K562 (cell line): ENCODE data around the gene MYO1E. TPM values are rescaled to one million over a fixed set of nuclear protein-coding genes. Genes with fewer than 3 reads are reported as not detected.

Source experiments
- ATAC-seq: fragments of 200-7000 bp; cut with Tn5 transposase; 3 replicates; pipeline ENCODE4 v1.9.1; 2020; ENCODE audit warnings: moderate library complexity
- Bru-seq: library from RNA; stranded (reverse); fragments of 400-500 nt; gene quantifications from one replicate; lab custom pipeline; 2021; lab: Mats Ljungman, UMichigan
- BruChase-seq, 2 experiments: library from RNA; stranded (reverse); fragments of 400-500 nt; gene quantifications; one replicate each; lab custom pipeline; 2021; lab: Mats Ljungman, UMichigan
- BruUV-seq: library from RNA; stranded (reverse); fragments of 400-500 nt; replicated peaks from 2 replicates; lab custom pipeline; 2021; lab: Mats Ljungman, UMichigan
- CTCF ChIA-PET: fragments of 300-600 bp; formaldehyde crosslinking; extraction: SDS; loops from one replicate; lab custom pipeline; 2021; ENCODE audit warnings: low intra/inter-chr PET ratio; lab: Yijun Ruan, JAX
- POLR2A ChIA-PET: fragments of 300-600, 350-650 bp; sonication (Branson Sonifier 250); formaldehyde crosslinking; extraction: SDS; loops from one replicate; lab custom pipeline; 2021; ENCODE audit warnings: antibody characterized with exemption, inconsistent platforms; lab: Yijun Ruan, JAX
- DNase-seq, 4 experiments: peaks; one replicate each; pipeline versions ENCODE4 v3.0.0 to v3.0.0-alpha.2; 2011 to 2018; ENCODE audit warnings: low spot score in 3 of 4, mixed read lengths in 3 of 4; ENCODE audit errors: extremely low read depth in 1 of 4
- FAIRE-seq: peaks from 2 replicates; lab custom pipeline; 2011; peaks lifted over from hg19 to GRCh38; lab: Jason Lieb, UNC
- H2AFZ ChIP-seq: 2 replicates; pipeline ENCODE4 v1.6.0; 2011; ENCODE audit warnings: low read depth, low read length, control low read depth, inconsistent platforms
- H3K27ac ChIP-seq: fragments of 200-600 bp; 3 replicates; pipeline ENCODE4 v1.8.0; 2011; ENCODE audit warnings: low read depth, mild to moderate bottlenecking, control low read depth, inconsistent platforms, low read length, moderate library complexity, mixed read lengths; ENCODE audit errors: extremely low read depth
- H3K27me3 ChIP-seq, 2 experiments: fragments of 300-600 bp in 1 of 2; 2 replicates in 1 of 2; 3 replicates in 1 of 2; pipeline versions ENCODE4 v1.6.0 to v1.8.0; 2011; ENCODE audit warnings: inconsistent platforms in 2 of 2, low read length in 2 of 2, mild to moderate bottlenecking in 1 of 2, mixed read lengths in 1 of 2, moderate library complexity in 1 of 2; ENCODE audit not compliant: control insufficient read depth in 2 of 2, insufficient read depth in 2 of 2
- H3K36me3 ChIP-seq: fragments of 300-600 bp; 3 replicates; pipeline ENCODE4 v1.8.0; 2011; ENCODE audit warnings: mild to moderate bottlenecking, low read length, inconsistent platforms; ENCODE audit not compliant: control insufficient read depth, insufficient read depth
- H3K4me1 ChIP-seq, 2 experiments: fragments of 200-600 bp in 1 of 2; replicated peaks in 1 of 2; 2 replicates in 1 of 2; 3 replicates in 1 of 2; pipeline versions ENCODE4 v1.5.1 to v1.8.0; 2011; ENCODE audit warnings: inconsistent platforms in 2 of 2, low read length in 2 of 2, mild to moderate bottlenecking in 1 of 2, mixed read lengths in 1 of 2, moderate library complexity in 1 of 2; ENCODE audit not compliant: control insufficient read depth in 2 of 2, insufficient read depth in 2 of 2
- H3K4me2 ChIP-seq: 2 replicates; pipeline ENCODE4 v1.6.1; 2011; ENCODE audit warnings: low read length, control low read depth, inconsistent platforms, mixed read lengths; ENCODE audit not compliant: insufficient read depth
- H3K4me3 ChIP-seq: fragments of 200-600 bp; sonication (generic), shearing (Covaris generic); 2 replicates; pipeline ENCODE4 v1.5.1; 2016; ENCODE audit warnings: control low read depth, inconsistent platforms
- H3K79me2 ChIP-seq: fragments of 200-600 bp; 3 replicates; pipeline ENCODE4 v1.8.0; 2011; ENCODE audit warnings: low read length, inconsistent platforms; ENCODE audit not compliant: control insufficient read depth, insufficient read depth
- H3K9ac ChIP-seq, 2 experiments: 2 replicates each; pipeline versions ENCODE4 v1.6.0 to v1.6.1; 2011; ENCODE audit warnings: low read depth in 2 of 2, low read length in 2 of 2, control low read depth in 1 of 2, inconsistent platforms in 1 of 2, mild to moderate bottlenecking in 1 of 2, mixed read lengths in 1 of 2; ENCODE audit not compliant: insufficient read depth in 1 of 2
- H3K9me1 ChIP-seq: one replicate; pipeline ENCODE4 v1.6.0; 2011; ENCODE audit warnings: inconsistent platforms, mild to moderate bottlenecking, low read length, moderate library complexity; ENCODE audit not compliant: control insufficient read depth, insufficient read depth
- H3K9me3 ChIP-seq: replicated peaks from 2 replicates; pipeline ENCODE4 v1.5.1; 2011; ENCODE audit warnings: low read depth, low read length, inconsistent platforms; ENCODE audit not compliant: control insufficient read depth, insufficient read depth
- H4K20me1 ChIP-seq: replicated peaks from 2 replicates; pipeline ENCODE4 v1.6.1; 2011; ENCODE audit warnings: low read length, inconsistent platforms, mixed read lengths; ENCODE audit not compliant: control insufficient read depth, insufficient read depth
- ELF4 ChIP-seq: fragments of 450-650 bp; formaldehyde crosslinking; IDR thresholded peaks from 2 replicates; pipeline ENCODE4 v1.4.0; 2022; ENCODE audit warnings: missing genetic modification characterization
- ESRRB ChIP-seq: fragments of 250-450 bp; sonication (Bioruptor Pico); IDR thresholded peaks from 2 replicates; pipeline ENCODE4 v1.5.0; 2020; ENCODE audit warnings: mild to moderate bottlenecking, moderate library complexity, borderline replicate concordance
- LCOR ChIP-seq: sonication (generic); formaldehyde crosslinking; IDR thresholded peaks from 2 replicates; pipeline ENCODE4 v1.8.0; 2022; ENCODE audit warnings: mild to moderate bottlenecking, missing genetic modification reagents
- MTA1 ChIP-seq: fragments of 450-650 bp; IDR thresholded peaks from 2 replicates; pipeline ENCODE4 v1.6.1; 2017; ENCODE audit warnings: borderline replicate concordance
- RBM39 ChIP-seq: fragments of 200-400 bp; formaldehyde crosslinking; optimal IDR thresholded peaks from 2 replicates; pipeline ENCODE3; 2018; ENCODE audit warnings: low read depth, low read length
- ZNF165 ChIP-seq: fragments of 250-450 bp; sonication (Bioruptor Pico); IDR thresholded peaks from 2 replicates; pipeline ENCODE4 v1.4.0; 2020; ENCODE audit warnings: borderline replicate concordance
- ZSCAN32 ChIP-seq: fragments of 450-650 bp; formaldehyde crosslinking; IDR thresholded peaks from 2 replicates; pipeline ENCODE4 v1.4.0; 2020; ENCODE audit warnings: mild to moderate bottlenecking, moderate library complexity
- WGBS: fragments of 100-300 bp; shearing (Covaris generic); methylation state at CpG from one replicate; pipeline ENCODE4 v1.1.6; 2016; ENCODE audit warnings: low coverage, mixed read lengths; ENCODE audit not compliant: insufficient coverage; ENCODE audit errors: missing lambda C conversion rate; 5-methylcytosine and 5-hydroxymethylcytosine counted together
- in situ Hi-C: fragments of 300-500 bp; cut with MboI; formaldehyde crosslinking; loops from 4 replicates; pipeline ENCODE4 v1.15.0; 2018; ENCODE audit warnings: inconsistent platforms, mixed read lengths
- intact Hi-C: fragments of 100-400 bp; cut with micrococcal nuclease; formaldehyde crosslinking; loops from 2 replicates; pipeline ENCODE4 v1.14.2; 2022
- long read RNA-seq, 3 experiments: library from polyadenylated mRNA in 2 of 3; library from RNA in 1 of 3; unstranded in 2 of 3; stranded (forward) in 1 of 3; transcript quantifications; one replicate each; pipeline ENCODE4 v2.0.0, GENCODE V29; 2019 to 2022
- polyA minus RNA-seq, 3 experiments: library from RNA; depleted of rRNA, polyadenylated mRNA; stranded (reverse); fragments of >200 nt; gene quantifications; 2 replicates each; pipeline ENCODE4 v1.2.3, GENCODE V29; 2011
- polyA plus RNA-seq, 8 experiments: library from polyadenylated mRNA; depleted of rRNA in 4 of 8; stranded (reverse) in 5 of 8; unstranded in 3 of 8; fragments of >200 nt; fragmentation: Nextera tagmentation in 2 of 8; fragmentation: Illumina TruSeq in 1 of 8; extraction: Ambion mirVana in 2 of 8; extraction: Trizol in 1 of 8; gene quantifications; 2 replicates each; pipeline versions ENCODE4 v1.2.1 to v1.2.3, GENCODE V29; 2011 to 2014; ENCODE audit warnings: inconsistent platforms in 1 of 8, missing spikeins in 1 of 8
- total RNA-seq, 7 experiments: library from RNA; depleted of rRNA in 6 of 7; stranded (reverse); fragments of >200 nt in 6 of 7; fragmentation: Illumina TruSeq in 2 of 7; extraction: Trizol in 2 of 7; gene quantifications; 2 replicates each; pipeline versions ENCODE4 v1.2.1 to v1.2.3, GENCODE V29; 2011 to 2021; ENCODE audit warnings: low replicate concordance in 1 of 7
- TF ChIP-seq, protein P1 (sequence below): fragments of 250-450 bp; sonication (Bioruptor Pico); IDR thresholded peaks from 2 replicates; pipeline ENCODE4 v1.5.0; 2021; ENCODE audit warnings: mild to moderate bottlenecking, borderline replicate concordance
- TF ChIP-seq, protein P2 (sequence below): fragments of 450-650 bp; IDR thresholded peaks from 2 replicates; pipeline ENCODE4 v1.6.1; 2016; ENCODE audit warnings: missing biosample characterization, missing genetic modification characterization

MYO1E gene
- not detected in 2 replicates for total RNA-seq (2011; cell fraction: chromatin; rRNA removed; ENCODE audit: low replicate concordance)
- not detected in 2 replicates for total RNA-seq (2011; cell fraction: nucleolus; rRNA removed)
- total RNA-seq (2011; cell fraction: nucleoplasm; rRNA removed): not detected in 2 replicates
- total RNA-seq (2014; rRNA removed): not detected in 2 replicates
- total RNA-seq (2014; rRNA removed; fragmentation: Illumina TruSeq; extraction: Trizol): not detected in 2 replicates
- total RNA-seq (2015; rRNA removed; fragmentation: Illumina TruSeq; extraction: Trizol): not detected in 2 replicates
- total RNA-seq (2021): 0.42 and 0.44 TPM in 2 replicates
- not detected in 2 replicates for polyA plus RNA-seq (2011; rRNA removed)
- not detected in 2 replicates for polyA plus RNA-seq (2011; cell fraction: cytosol; rRNA removed)
- not detected in 2 replicates for polyA plus RNA-seq (2011; cell fraction: nucleus; rRNA removed)
- 0.05 and 0.07 TPM in 2 replicates for polyA plus RNA-seq (2012)
- polyA plus RNA-seq (2014; fragmentation: Illumina TruSeq; extraction: Trizol): not detected in 2 replicates
- polyA plus RNA-seq (2014; fragmentation: Nextera tagmentation; extraction: Ambion mirVana): under 1 TPM; under 0.01 to 0.01 TPM
- not detected in 2 replicates for polyA plus RNA-seq (2014; rRNA removed)
- polyA minus RNA-seq (2011; rRNA and poly(A)+ RNA removed): not detected in 2 replicates
- polyA minus RNA-seq (2011; cell fraction: cytosol; rRNA and poly(A)+ RNA removed): 0.76 and 1.3 TPM in 2 replicates
- polyA minus RNA-seq (2011; cell fraction: nucleus; rRNA and poly(A)+ RNA removed): 0.22 and 0.27 TPM in 2 replicates
- percentile 12 among the genes with signal in this experiment for Bru-seq, nascent RNA
- percentile 12 among the genes with signal in this experiment for BruChase-seq, experiment 1, labeled RNA remaining after a 2-hour chase
- BruChase-seq, experiment 2, labeled RNA remaining after a 6-hour chase: percentile 16 among the genes with signal in this experiment
- long read RNA-seq, experiment 1: 0 reads
- long read RNA-seq, experiment 2: 0 reads
- long read RNA-seq, experiment 3: 0 reads

DNA sequence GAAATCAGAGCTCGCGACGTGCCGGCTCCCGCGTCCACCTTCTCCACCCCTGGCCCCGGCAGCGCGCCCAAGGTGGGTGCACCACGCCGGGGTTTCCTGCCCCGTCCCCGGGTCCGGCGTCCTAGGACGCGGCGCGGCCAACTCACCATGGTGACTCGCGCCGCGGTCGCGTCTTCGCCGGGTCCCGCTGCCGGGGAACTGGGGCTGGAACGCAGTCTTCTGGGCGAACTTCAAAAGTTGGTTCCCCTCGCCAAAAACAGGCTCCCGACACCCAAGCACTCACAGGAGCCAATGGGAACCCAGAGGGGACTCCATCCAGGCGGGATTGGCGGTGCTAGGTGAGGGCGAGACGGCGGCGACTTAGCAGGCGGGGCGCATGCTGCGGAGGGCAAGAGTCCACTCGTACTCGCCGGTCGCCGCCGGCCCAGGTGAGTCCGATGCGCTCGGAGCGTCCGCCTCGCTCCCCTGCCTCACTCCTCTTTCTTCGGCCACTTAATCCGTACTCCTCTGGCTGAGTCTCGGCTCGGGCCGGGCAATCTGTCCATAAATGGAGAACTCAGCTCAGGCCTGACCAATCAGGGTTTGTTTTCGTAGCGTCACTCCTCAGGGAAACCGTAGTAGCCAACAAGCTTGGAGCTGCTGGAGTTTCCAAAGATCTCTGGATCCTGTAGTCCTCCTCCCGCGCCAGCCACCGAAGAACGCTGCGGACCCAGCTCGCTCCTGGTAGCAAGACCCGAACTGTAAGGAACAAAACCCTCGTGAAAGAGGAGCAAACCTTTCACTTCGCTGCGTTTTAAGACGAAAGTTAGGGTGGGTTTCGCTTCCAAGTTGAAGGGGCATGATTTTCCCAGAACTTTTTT, at the start of gene MYO1E:
MYO1E (minus strand) TSS at position 520 of the 860 bp plus-strand sequence; CDS start at position 149, 371 bp downstream.
- no peak for DNase-seq
- H3K4me1 ChIP-seq: peaks cover 0 to 5% of the 10 kb centered on the region in 2 experiments; a peak in 1 of 5 replicates
- no TSS peak for BruUV-seq
- no peak within 1 kb of the TSS for H3K9ac ChIP-seq
- ChIA-PET POLR2A (no interaction called here), CTCF (no interaction called here)
- WGBS: 34% methylated on average over 57 of the region's 74 CpGs
- peaks cover 0 to 21% of the 10 kb centered on the region in 2 experiments; a peak in 4 of 5 replicates for H3K27me3 ChIP-seq
- H3K36me3 ChIP-seq: no peaks in the 10 kb centered on the region
- no peak within 1 kb of the TSS for H3K4me2 ChIP-seq
- H3K79me2 ChIP-seq: no peaks in the 10 kb centered on the region
- FAIRE-seq: no peak
- no peaks in the 10 kb centered on the region for H3K9me3 ChIP-seq
- H3K27ac ChIP-seq: no peak within 1 kb of the TSS
- no peak for ATAC-seq
- intact Hi-C loops (no loop called here), in situ Hi-C loops (no loop called here)
- H4K20me1 ChIP-seq: no peaks in the 10 kb centered on the region
- no peak within 1 kb of the TSS for H3K4me3 ChIP-seq
- no peaks in the 10 kb centered on the region for H3K9me1 ChIP-seq
- no peak within 1 kb of the TSS for H2AFZ ChIP-seq
- TF ChIP-seq ELF4 (CRISPR knock-in tag) (no peak), ZNF165 (no peak), ZSCAN32 (CRISPR knock-in tag) (no peak), LCOR (CRISPR knock-in tag) (no peak), RBM39 (no peak), MTA1 (no peak), ESRRB (CRISPR knock-in tag) (no peak)
- TF ChIP-seq, protein P1, sequence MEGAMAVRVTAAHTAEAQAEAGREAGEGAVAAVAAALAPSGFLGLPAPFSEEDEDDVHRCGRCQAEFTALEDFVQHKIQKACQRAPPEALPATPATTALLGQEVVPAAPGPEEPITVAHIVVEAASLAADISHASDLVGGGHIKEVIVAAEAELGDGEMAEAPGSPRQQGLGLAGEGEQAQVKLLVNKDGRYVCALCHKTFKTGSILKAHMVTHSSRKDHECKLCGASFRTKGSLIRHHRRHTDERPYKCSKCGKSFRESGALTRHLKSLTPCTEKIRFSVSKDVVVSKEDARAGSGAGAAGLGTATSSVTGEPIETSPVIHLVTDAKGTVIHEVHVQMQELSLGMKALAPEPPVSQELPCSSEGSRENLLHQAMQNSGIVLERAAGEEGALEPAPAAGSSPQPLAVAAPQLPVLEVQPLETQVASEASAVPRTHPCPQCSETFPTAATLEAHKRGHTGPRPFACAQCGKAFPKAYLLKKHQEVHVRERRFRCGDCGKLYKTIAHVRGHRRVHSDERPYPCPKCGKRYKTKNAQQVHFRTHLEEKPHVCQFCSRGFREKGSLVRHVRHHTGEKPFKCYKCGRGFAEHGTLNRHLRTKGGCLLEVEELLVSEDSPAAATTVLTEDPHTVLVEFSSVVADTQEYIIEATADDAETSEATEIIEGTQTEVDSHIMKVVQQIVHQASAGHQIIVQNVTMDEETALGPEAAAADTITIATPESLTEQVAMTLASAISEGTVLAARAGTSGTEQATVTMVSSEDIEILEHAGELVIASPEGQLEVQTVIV (CRISPR knock-in tag): no peak
- TF ChIP-seq, protein P2, sequence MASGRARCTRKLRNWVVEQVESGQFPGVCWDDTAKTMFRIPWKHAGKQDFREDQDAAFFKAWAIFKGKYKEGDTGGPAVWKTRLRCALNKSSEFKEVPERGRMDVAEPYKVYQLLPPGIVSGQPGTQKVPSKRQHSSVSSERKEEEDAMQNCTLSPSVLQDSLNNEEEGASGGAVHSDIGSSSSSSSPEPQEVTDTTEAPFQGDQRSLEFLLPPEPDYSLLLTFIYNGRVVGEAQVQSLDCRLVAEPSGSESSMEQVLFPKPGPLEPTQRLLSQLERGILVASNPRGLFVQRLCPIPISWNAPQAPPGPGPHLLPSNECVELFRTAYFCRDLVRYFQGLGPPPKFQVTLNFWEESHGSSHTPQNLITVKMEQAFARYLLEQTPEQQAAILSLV (tag): no peak
